Peyer's patch (tissue), 4 donors: Measurements from ENCODE around the gene HJURP. TPM values are rescaled to one million over a fixed set of nuclear protein-coding genes. Genes with fewer than 3 reads are reported as not detected.
"Not testable (repeated sequence)": the region's sequence is repeated elsewhere in the genome, so short reads cannot be mapped to it uniquely, and the experiment has no call there.

Experiments
- DNase-seq, 3 donors: peaks; one replicate each; pipeline ENCODE4 v3.0.0-alpha.2; 2017 to 2019
- H3K27ac ChIP-seq, 4 donors: fragments of 200-600 bp; sonication (generic); one replicate each; pipeline ENCODE4 v1.5.1; 2016 to 2019
- H3K27me3 ChIP-seq, 2 donors: fragments of 200-600 bp; sonication (generic); one replicate each; pipeline ENCODE4 v1.5.1; 2019
- H3K36me3 ChIP-seq, 3 donors: fragments of 200-600 bp; sonication (generic); one replicate each; pipeline ENCODE4 v1.5.1; 2016 to 2019
- H3K4me1 ChIP-seq, 4 donors: fragments of 200-600 bp; sonication (generic); one replicate each; pipeline ENCODE4 v1.5.1; 2016 to 2019
- H3K4me3 ChIP-seq, 4 donors: fragments of 200-600 bp; sonication (generic); 1 replicate in 3 of 4; 2 replicates in 1 of 4; pipeline ENCODE4 v1.5.1; 2016 to 2019; ENCODE audit warnings: mild to moderate bottlenecking in 1 of 4
- H3K9me3 ChIP-seq, 4 donors: fragments of 200-600 bp; sonication (generic); one replicate each; pipeline ENCODE4 v1.5.1; 2016 to 2019; ENCODE audit warnings: mild to moderate bottlenecking in 1 of 4
- POLR2A ChIP-seq, 2 donors: fragments of 450-650 bp; IDR thresholded peaks; one replicate each; pipeline ENCODE4 v1.5.1; 2017; ENCODE audit warnings: antibody characterized with exemption in 2 of 2, mild to moderate bottlenecking in 2 of 2, moderate library complexity in 2 of 2
- total RNA-seq, 4 donors: library from RNA; depleted of rRNA; stranded (reverse); fragments of >200 nt; gene quantifications; one replicate each; pipeline ENCODE4 v1.1.0, GENCODE V29; 2016
- TF ChIP-seq, protein P1 (sequence below), 6 experiments: fragments of 450-650 bp in 4 of 6; fragments of 200-600 bp in 2 of 6; sonication (generic) in 1 of 6; IDR thresholded peaks; one replicate each; pipeline ENCODE4 v1.5.1; 2017 to 2019; ENCODE audit warnings: antibody characterized with exemption in 6 of 6, mild to moderate bottlenecking in 3 of 6, moderate library complexity in 1 of 6

The HJURP gene
- total RNA-seq, 4 donors from 2014 or later = 2.1 to 10.7 (median 6.1) TPM

DNA sequence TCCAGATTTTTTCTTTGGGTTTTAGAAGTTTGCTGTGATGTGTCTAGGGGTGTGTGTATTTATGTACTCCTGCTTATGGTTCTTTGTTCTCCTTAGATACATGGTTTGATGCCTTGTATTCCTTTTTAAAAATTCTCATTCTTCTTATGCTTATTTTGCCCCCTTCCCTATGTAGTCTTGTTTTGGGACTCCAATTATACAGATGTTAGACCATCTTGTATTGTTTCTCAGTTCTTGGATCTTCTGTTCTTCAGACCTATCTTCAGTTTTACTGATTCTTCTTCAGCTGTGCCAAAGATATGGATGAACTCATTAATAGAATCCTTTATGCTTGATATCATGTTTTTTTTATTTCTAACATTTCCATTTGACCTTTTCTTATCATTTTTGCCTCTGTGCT lies 28.0 kb upstream of the HJURP start:
- DNase-seq = no peak
- Histone ChIP-seq H3K36me3 (no peaks in the 10 kb centered on the region), H3K4me3 (no peak overlapping the region), H3K4me1 (no peaks in the 10 kb centered on the region), H3K27me3 (peaks cover 0 to 3% of the 10 kb centered on the region in 2 donors), H3K27ac (no peak overlapping the region), H3K9me3 (peaks cover 0 to 6% (median 0%) of the 10 kb centered on the region in 4 donors)
- TF ChIP-seq POLR2A (IDR thresholded peaks at IDR 0.05) = no peak
- TF ChIP-seq, protein P1, sequence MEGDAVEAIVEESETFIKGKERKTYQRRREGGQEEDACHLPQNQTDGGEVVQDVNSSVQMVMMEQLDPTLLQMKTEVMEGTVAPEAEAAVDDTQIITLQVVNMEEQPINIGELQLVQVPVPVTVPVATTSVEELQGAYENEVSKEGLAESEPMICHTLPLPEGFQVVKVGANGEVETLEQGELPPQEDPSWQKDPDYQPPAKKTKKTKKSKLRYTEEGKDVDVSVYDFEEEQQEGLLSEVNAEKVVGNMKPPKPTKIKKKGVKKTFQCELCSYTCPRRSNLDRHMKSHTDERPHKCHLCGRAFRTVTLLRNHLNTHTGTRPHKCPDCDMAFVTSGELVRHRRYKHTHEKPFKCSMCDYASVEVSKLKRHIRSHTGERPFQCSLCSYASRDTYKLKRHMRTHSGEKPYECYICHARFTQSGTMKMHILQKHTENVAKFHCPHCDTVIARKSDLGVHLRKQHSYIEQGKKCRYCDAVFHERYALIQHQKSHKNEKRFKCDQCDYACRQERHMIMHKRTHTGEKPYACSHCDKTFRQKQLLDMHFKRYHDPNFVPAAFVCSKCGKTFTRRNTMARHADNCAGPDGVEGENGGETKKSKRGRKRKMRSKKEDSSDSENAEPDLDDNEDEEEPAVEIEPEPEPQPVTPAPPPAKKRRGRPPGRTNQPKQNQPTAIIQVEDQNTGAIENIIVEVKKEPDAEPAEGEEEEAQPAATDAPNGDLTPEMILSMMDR (IDR thresholded peaks at IDR 0.05) = no peak

DNA sequence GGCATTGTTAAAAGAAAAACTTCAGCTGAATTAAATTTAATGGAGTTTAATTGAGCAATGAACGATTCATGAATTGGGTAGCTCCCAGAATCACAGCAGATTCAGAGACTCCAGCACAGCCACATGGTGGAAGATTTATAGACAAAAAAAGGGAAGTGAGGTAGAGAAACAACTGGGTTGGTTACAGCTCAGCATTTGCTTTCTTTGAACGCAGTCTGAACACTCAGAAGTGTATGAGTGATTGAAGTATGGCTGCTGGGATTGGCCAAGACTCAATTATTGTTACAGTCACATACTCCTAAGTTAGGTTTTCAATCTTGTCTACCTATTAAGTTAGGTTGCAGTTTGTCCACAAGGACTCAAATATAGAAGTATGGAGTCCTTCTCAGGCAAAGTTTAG lies 17.8 kb upstream of the HJURP start:
- not testable (repeated sequence) for H3K27ac ChIP-seq, H3K4me3 ChIP-seq, H3K36me3 ChIP-seq, H3K4me1 ChIP-seq, H3K9me3 ChIP-seq, H3K27me3 ChIP-seq, DNase-seq

DNA sequence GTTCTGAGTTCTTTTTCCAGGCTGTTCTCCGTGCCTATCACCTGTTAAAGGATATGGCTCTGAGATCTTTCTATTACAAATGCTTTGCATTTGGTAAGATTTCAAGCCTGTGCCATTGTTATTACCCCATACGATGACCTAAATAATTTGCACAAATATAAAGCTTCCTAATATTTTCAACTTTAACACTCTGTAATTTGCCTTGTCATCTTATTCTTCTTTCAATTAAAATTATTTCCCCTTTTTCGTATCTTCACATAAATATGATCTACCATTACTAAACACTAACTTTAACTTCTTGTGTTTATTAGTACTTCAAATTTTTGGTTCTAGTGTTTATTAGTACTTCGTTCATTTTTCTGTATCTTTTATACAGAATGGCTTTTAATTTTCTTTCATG lies 17.1 kb upstream of the HJURP start:
- no peak for DNase-seq
- H3K36me3 ChIP-seq = no peaks in the 10 kb centered on the region
- no peak overlapping the region for H3K4me3 ChIP-seq
- no peaks in the 10 kb centered on the region for H3K9me3 ChIP-seq
- TF ChIP-seq, protein P1 (IDR thresholded peaks at IDR 0.05) = no peak
- H3K4me1 ChIP-seq = no peaks in the 10 kb centered on the region
- H3K27ac ChIP-seq = no peak overlapping the region
- H3K27me3 ChIP-seq = no peaks in the 10 kb centered on the region

DNA sequence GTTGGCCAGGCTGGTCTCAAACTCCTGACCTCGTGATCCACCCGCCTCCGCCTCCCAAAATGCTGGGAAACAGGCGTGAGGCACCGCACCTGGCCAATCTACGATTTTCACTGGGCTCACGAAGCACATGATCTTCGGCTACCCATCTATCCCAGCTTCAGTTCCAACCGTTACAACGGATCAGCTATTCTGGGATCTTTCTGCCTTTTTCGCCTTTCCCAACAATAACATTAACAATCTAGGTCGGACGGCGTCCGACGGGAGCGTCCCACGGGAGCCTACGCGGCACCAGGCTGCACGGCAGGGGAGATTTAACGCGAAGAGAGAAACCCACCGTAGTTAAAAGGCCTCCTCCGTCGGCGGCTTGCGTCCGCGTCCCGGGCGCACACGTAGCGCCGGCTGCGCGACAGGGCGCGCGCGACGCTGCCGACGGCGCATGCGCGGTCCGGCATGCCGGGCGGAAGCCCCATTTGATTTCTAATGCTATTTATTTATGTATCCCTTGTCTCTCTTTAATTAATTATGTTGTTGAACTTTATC lies 13.7 kb upstream of the HJURP start, which contains the start of gene MSL3B:
TSS of gene MSL3B (minus strand) at position 394 of the 540 bp plus-strand sequence.
- peak in 2 of 3 donors; percentile 64 for DNase-seq
- no peaks in the 10 kb centered on the region for H3K4me1 ChIP-seq
- H3K4me3 ChIP-seq = peak within 1 kb of the TSS; percentile 37 to 57 (median 50)
- peak within 1 kb of the TSS in 2 of 4 donors; percentile 8 to 33 for H3K27ac ChIP-seq
- no peaks in the 10 kb centered on the region for H3K27me3 ChIP-seq
- TF ChIP-seq, protein P1 (IDR thresholded peaks at IDR 0.05) = no peak
- TF ChIP-seq POLR2A (IDR thresholded peaks at IDR 0.05) = no peak
- no peaks in the 10 kb centered on the region for H3K9me3 ChIP-seq
- H3K36me3 ChIP-seq = no peaks in the 10 kb centered on the region

DNA sequence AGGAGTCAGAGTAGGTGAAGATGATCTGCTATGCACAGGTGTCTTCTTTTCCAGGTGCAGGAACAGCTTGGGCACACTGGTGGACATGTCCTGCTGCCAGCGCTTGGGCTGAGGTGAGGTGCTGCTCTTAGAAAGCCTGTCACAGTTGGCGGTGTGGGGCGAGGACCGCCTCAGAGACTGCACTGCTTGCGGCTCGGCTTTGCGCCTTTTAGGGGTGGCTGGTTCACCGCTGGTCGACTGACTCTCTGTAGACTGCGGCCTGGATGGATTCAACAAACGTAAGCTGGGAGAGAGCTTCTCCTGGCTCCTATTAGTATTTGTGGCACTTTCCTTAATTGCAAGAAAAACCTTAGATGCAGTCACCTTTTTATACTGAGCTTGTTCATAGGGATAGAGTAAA lies 12.1 kb upstream of the HJURP start:
- no peak for DNase-seq
- Histone ChIP-seq H3K36me3 (no peaks in the 10 kb centered on the region), H3K9me3 (no peaks in the 10 kb centered on the region), H3K27me3 (no peaks in the 10 kb centered on the region), H3K27ac (no peak overlapping the region), H3K4me3 (no peak overlapping the region), H3K4me1 (no peaks in the 10 kb centered on the region)
- TF ChIP-seq, protein P1 (IDR thresholded peaks at IDR 0.05) = no peak
- no peak for TF ChIP-seq POLR2A (IDR thresholded peaks at IDR 0.05)

DNA sequence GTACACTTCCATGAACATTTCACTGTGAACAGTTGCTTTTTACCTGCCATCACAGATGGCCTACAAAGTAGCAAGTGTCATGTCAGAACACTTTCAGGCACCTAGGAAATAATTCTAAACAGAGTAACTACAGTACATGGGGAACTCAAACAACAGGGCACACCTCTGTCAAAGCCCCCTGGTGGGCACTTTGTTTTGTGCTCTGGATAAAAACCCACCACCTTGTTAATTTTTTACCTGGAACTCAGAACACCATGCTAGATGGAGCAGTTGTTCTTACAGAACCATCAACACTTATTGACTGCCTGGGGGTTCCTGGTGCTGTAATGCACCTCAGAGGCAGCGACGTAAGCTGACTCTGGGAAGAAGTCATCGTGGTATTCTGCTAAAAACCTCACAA lies 11.5 kb upstream of the HJURP start:
- no peak overlapping the region for H3K4me3 ChIP-seq
- TF ChIP-seq, protein P1 (IDR thresholded peaks at IDR 0.05) = peak in 1 of 6 experiments; percentile 10
- TF ChIP-seq POLR2A (IDR thresholded peaks at IDR 0.05) = no peak

More for the DNA sequence above, 11.5 kb upstream of the HJURP start:
- H3K36me3 ChIP-seq = no peaks in the 10 kb centered on the region
- H3K27me3 ChIP-seq = no peaks in the 10 kb centered on the region
- H3K27ac ChIP-seq = no peak overlapping the region
- H3K4me1 ChIP-seq = no peaks in the 10 kb centered on the region
- no peak for DNase-seq
- no peaks in the 10 kb centered on the region for H3K9me3 ChIP-seq
